DOHH2 (cell line): ENCODE measurements around the gene NR3C2.

ENCODE experiments used
- H3F3A ChIP-seq: fragments of 200-600 bp; sonication (generic), shearing (Covaris generic); 2 replicates; pipeline ENCODE4 v1.6.0; 2016; ENCODE audit warnings: antibody characterized with exemption, mild to moderate bottlenecking; ENCODE audit not compliant: control insufficient read depth, insufficient read depth
- H3K27ac ChIP-seq: fragments of 200-600 bp; sonication (generic); 2 replicates; pipeline ENCODE4 v1.5.1; 2014; ENCODE audit warnings: low read depth, mild to moderate bottlenecking, low read length, moderate library complexity
- H3K27me3 ChIP-seq: fragments of 200-600 bp; sonication (generic); 2 replicates; pipeline ENCODE4 v1.6.1; 2014; ENCODE audit warnings: mild to moderate bottlenecking, low read length, mixed read lengths; ENCODE audit not compliant: control insufficient read depth
- H3K36me3 ChIP-seq: fragments of 200-600 bp; sonication (generic); 2 replicates; pipeline ENCODE4 v1.6.1; 2014; ENCODE audit warnings: mild to moderate bottlenecking, low read length, moderate library complexity, mixed read lengths; ENCODE audit not compliant: control insufficient read depth
- H3K4me1 ChIP-seq: fragments of 200-600 bp; sonication (generic); 2 replicates; pipeline ENCODE4 v1.6.1; 2014; ENCODE audit warnings: mild to moderate bottlenecking, low read length, mixed read lengths; ENCODE audit not compliant: control insufficient read depth
- H3K4me2 ChIP-seq: fragments of 200-600 bp; sonication (generic); 2 replicates; pipeline ENCODE4 v1.6.0; 2014; ENCODE audit warnings: mild to moderate bottlenecking, low read length, moderate library complexity
- H3K4me3 ChIP-seq: fragments of 200-600 bp; sonication (generic); 2 replicates; pipeline ENCODE4 v1.5.1; 2014; ENCODE audit warnings: mild to moderate bottlenecking, low read length, mixed read lengths
- H3K79me2 ChIP-seq: fragments of 200-600 bp; sonication (generic); 2 replicates; pipeline ENCODE4 v1.6.1; 2014; ENCODE audit warnings: mild to moderate bottlenecking, low read length, mixed read lengths; ENCODE audit not compliant: control insufficient read depth
- H3K9me2 ChIP-seq: fragments of 200-600 bp; sonication (generic); replicated peaks from 2 replicates; pipeline ENCODE4 v1.6.1; 2014; ENCODE audit warnings: mild to moderate bottlenecking, low read length, mixed read lengths; ENCODE audit not compliant: control insufficient read depth
- H3K9me3 ChIP-seq: fragments of 200-600 bp; sonication (generic); 2 replicates; pipeline ENCODE4 v1.6.1; 2014; ENCODE audit warnings: antibody characterized with exemption, low read length, mixed read lengths; ENCODE audit not compliant: control insufficient read depth, insufficient read depth
- H4K20me1 ChIP-seq: fragments of 200-600 bp; sonication (generic); 2 replicates; pipeline ENCODE4 v1.6.0; 2014; ENCODE audit warnings: low read depth, mild to moderate bottlenecking, antibody characterized with exemption, low read length, moderate library complexity; ENCODE audit not compliant: control insufficient read depth, insufficient read depth
- EZH2phosphoT487 ChIP-seq: fragments of 200-600 bp; sonication (generic); IDR thresholded peaks from 2 replicates; pipeline ENCODE4 v1.6.1; 2017; ENCODE audit warnings: borderline replicate concordance, mild to moderate bottlenecking, antibody characterized with exemption, low read length, moderate library complexity, mixed read lengths
- TF ChIP-seq, protein P1 (sequence below): fragments of 200-600 bp; sonication (generic); IDR thresholded peaks from one replicate; pipeline ENCODE4 v1.5.1; 2014; ENCODE audit warnings: antibody characterized with exemption, mild to moderate bottlenecking, low read depth, low read length; ENCODE audit not compliant: poor library complexity, severe bottlenecking

The NR3C2 gene

DNA sequence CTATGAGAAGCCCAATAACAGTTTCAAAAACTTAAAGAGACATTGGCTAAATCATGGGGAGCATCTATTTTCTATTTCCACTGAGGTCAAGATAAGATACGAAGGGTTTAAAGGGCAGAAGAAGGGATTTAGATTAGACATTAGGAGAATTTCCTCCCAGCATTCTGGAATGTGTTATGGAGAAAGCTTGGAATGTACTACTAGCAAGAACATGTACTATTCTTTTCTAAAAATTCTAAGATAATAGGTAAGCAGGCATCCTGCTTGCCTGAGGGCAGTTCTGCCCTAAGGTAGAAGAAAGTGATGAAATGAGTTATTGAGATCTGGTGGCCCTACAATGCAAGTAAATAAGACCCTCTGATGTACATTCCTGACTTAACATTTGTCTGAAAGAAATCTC, 279.2 kb downstream of the NR3C2 start:
- TF ChIP-seq, protein P1, sequence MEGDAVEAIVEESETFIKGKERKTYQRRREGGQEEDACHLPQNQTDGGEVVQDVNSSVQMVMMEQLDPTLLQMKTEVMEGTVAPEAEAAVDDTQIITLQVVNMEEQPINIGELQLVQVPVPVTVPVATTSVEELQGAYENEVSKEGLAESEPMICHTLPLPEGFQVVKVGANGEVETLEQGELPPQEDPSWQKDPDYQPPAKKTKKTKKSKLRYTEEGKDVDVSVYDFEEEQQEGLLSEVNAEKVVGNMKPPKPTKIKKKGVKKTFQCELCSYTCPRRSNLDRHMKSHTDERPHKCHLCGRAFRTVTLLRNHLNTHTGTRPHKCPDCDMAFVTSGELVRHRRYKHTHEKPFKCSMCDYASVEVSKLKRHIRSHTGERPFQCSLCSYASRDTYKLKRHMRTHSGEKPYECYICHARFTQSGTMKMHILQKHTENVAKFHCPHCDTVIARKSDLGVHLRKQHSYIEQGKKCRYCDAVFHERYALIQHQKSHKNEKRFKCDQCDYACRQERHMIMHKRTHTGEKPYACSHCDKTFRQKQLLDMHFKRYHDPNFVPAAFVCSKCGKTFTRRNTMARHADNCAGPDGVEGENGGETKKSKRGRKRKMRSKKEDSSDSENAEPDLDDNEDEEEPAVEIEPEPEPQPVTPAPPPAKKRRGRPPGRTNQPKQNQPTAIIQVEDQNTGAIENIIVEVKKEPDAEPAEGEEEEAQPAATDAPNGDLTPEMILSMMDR = no peak
- TF ChIP-seq EZH2phosphoT487 = no peak

DNA sequence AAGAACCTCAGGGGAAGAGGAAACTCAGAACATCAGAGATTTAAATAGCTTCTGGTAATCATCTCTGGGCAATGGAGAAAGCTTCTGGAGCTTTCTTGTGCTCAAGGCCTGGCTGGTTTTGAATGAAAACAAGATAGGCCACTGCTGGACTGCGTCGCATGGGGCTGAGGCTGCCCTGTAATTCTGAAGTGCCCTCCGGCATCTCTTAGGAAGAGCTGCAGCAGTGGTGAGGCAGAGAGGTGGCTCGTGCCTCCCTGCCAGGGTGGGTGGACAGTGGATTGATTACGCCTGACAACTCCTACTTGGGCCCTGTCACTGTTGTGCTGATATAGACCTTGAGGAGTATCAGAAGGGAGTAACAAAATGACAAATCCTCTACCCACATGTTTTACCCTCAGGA, 279.7 kb downstream of the NR3C2 start:
- no peaks in the 10 kb centered on the region for H3K27me3 ChIP-seq
- H3K9me2 ChIP-seq = no peaks in the 10 kb centered on the region
- H3K79me2 ChIP-seq = no peaks in the 10 kb centered on the region
- no peak overlapping the region for H3K4me2 ChIP-seq
- H3K4me1 ChIP-seq = no peaks in the 10 kb centered on the region
- no peaks in the 10 kb centered on the region for H3K9me3 ChIP-seq
- H4K20me1 ChIP-seq = no peaks in the 10 kb centered on the region
- TF ChIP-seq, protein P1 = no peak
- TF ChIP-seq EZH2phosphoT487 = no peak
- no peaks in the 10 kb centered on the region for H3F3A ChIP-seq
- H3K4me3 ChIP-seq = no peak overlapping the region
- no peak overlapping the region for H3K27ac ChIP-seq
- H3K36me3 ChIP-seq = no peaks in the 10 kb centered on the region

More for the DNA sequence above, 279.2 kb downstream of the NR3C2 start:
- H3K36me3 ChIP-seq = no peaks in the 10 kb centered on the region
- H3F3A ChIP-seq = no peaks in the 10 kb centered on the region
- no peak overlapping the region for H3K27ac ChIP-seq
- H3K4me3 ChIP-seq = no peak overlapping the region
- H3K4me1 ChIP-seq = no peaks in the 10 kb centered on the region
- no peaks in the 10 kb centered on the region for H3K79me2 ChIP-seq
- no peaks in the 10 kb centered on the region for H3K27me3 ChIP-seq
- no peaks in the 10 kb centered on the region for H3K9me3 ChIP-seq
- H3K4me2 ChIP-seq = no peak overlapping the region
- no peaks in the 10 kb centered on the region for H4K20me1 ChIP-seq
- no peaks in the 10 kb centered on the region for H3K9me2 ChIP-seq

DNA sequence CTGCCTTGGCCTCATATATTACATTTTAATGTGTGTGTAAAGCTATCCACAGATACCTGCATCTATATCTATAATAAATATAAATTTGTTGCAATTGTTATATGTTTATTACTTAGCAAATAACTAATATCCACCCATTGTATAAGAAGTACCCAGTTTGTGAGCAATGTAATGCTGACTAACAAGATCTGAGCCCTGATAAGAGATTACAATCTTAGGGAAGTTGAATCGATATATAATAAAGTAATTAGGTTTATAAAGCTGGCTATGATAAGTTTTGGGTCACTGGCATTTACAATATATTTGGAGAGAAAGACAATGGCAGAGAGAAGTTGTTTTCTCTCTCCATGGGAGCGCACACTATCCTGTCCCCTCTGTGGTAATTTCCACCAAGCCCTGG, 280.6 kb downstream of the NR3C2 start:
- no peak overlapping the region for H3K27ac ChIP-seq
- H3K4me3 ChIP-seq = no peak overlapping the region
- no peaks in the 10 kb centered on the region for H3K79me2 ChIP-seq
- H4K20me1 ChIP-seq = no peaks in the 10 kb centered on the region
- no peaks in the 10 kb centered on the region for H3K4me1 ChIP-seq
- TF ChIP-seq, protein P1 = no peak
- no peak for TF ChIP-seq EZH2phosphoT487
- no peaks in the 10 kb centered on the region for H3K9me3 ChIP-seq
- no peaks in the 10 kb centered on the region for H3K27me3 ChIP-seq
- H3K36me3 ChIP-seq = no peaks in the 10 kb centered on the region
- H3K4me2 ChIP-seq = no peak overlapping the region
- H3K9me2 ChIP-seq = no peaks in the 10 kb centered on the region
- H3F3A ChIP-seq = no peaks in the 10 kb centered on the region

DNA sequence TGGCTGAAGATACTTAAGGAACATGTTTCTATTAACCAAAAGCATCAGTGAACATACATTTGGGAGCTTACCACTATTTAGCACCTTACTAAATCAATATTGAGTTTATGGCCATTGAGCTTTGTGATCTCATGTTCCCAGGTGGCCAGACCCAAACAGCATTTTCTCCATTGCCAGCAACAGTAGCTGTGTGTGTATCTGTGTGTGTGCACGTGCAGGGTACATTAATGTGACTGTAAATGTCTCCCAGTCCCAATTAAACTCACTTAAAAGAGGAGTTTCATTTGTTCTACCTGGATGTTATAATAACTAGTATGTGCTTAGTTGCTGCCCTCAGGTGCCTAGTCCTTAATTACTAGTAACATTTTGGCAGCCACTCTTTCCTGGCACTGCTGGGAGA, 282.4 kb downstream of the NR3C2 start:
- H3K9me2 ChIP-seq = no peaks in the 10 kb centered on the region
- no peak overlapping the region for H3K27ac ChIP-seq
- H3K4me2 ChIP-seq = no peak overlapping the region
- no peaks in the 10 kb centered on the region for H3F3A ChIP-seq
- TF ChIP-seq, protein P1 = no peak
- no peak for TF ChIP-seq EZH2phosphoT487
- no peak overlapping the region for H3K4me3 ChIP-seq
- no peaks in the 10 kb centered on the region for H4K20me1 ChIP-seq
- H3K27me3 ChIP-seq = no peaks in the 10 kb centered on the region
- no peaks in the 10 kb centered on the region for H3K79me2 ChIP-seq
- no peaks in the 10 kb centered on the region for H3K9me3 ChIP-seq
- no peaks in the 10 kb centered on the region for H3K4me1 ChIP-seq
- H3K36me3 ChIP-seq = no peaks in the 10 kb centered on the region
